Left kidney (tissue), 8 donors: ENCODE measurements around the gene DNAH7. TPM values are rescaled to one million over a fixed set of nuclear protein-coding genes. Genes with fewer than 3 reads are reported as not detected.
"Not testable (repeated sequence)": the region's sequence is repeated elsewhere in the genome, so short reads cannot be mapped to it uniquely, and the experiment has no call there.

Experiments
- DNase-seq: peaks from one replicate; pipeline ENCODE4 v3.0.0-alpha.2; 2013
- long read RNA-seq, 8 donors: transcript quantifications; one replicate each; lab custom pipeline, GENCODE V29; 2026
- polyA plus RNA-seq: library from polyadenylated mRNA; unstranded; fragments of 120-200 nt; gene quantifications from one replicate; pipeline ENCODE4 v1.2.1, GENCODE V29; 2013; ENCODE audit not compliant: insufficient read length

Gene DNAH7
- polyA plus RNA-seq: 8.8 TPM
- long read RNA-seq, donor 1: 0 reads
- long read RNA-seq, donor 2: 0 reads
- long read RNA-seq, donor 3: 0 reads
- long read RNA-seq, donor 4: 0 reads
- long read RNA-seq, donor 5: 0 reads
- long read RNA-seq, donor 6, partial matches to known transcripts: 0 of 1 reads
- long read RNA-seq, donor 6, other reads (novel, unspliced or antisense): 0 of 1 reads
- long read RNA-seq, donor 7, partial matches to known transcripts: 0 of 1 reads
- long read RNA-seq, donor 7, other reads (novel, unspliced or antisense): 0 of 1 reads
- long read RNA-seq, donor 8: 0 reads

DNA sequence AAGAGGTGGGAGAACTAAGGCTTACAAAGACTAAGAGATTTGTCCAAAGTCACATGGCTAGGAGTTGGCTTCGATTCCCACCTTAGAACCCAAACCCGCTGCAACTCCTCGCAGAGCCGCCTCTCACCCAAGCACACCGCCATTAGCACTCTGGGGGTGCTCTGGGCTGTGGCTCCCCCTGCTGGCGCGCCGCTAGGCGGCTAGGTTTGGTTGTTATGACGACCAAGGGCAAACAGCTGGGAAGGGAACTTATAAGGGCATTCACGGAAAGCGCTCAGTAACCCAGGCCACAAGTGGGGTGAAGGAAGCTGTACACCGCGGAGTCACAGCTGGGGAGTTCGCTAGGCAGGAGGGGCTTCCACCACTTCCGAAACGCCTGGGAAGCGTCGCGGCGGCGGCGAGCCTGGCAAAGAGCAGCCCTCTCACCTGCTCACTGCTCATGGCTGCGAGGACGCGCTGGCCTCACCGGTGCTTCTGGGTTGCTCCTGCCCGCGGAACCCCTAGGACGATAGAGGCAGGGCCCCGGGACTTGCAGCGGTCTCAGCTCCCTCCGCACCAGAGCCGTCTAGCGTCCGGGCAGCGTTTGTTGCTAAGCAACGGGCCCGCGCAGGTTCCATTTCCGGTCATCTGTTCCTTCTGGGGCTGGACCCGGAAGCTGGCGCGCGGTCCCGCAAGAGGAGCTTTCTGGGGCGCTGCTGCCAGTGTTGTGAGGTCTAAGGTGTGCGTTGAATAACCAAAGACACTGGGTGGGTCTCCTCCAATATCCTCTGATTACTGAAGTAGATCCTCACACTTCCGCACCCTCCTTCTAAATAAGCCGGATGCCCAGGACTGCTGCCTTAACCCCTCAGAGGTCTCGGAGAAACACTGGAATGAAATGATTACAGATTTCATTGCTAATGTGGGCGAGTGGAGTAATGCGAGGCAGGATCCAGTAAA lies at the start of gene DNAH7:
Gene DNAH7, minus strand, starts transcription at position 567 of the 939 bp plus-strand sequence. Its CDS starts 126 bp downstream, at position 441.
- peak; percentile 87 for DNase-seq

GRCh38 chr2:196117214-196117705 lies 48.6 kb upstream of the DNAH7 start:
- DNase-seq: no peak

DNA sequence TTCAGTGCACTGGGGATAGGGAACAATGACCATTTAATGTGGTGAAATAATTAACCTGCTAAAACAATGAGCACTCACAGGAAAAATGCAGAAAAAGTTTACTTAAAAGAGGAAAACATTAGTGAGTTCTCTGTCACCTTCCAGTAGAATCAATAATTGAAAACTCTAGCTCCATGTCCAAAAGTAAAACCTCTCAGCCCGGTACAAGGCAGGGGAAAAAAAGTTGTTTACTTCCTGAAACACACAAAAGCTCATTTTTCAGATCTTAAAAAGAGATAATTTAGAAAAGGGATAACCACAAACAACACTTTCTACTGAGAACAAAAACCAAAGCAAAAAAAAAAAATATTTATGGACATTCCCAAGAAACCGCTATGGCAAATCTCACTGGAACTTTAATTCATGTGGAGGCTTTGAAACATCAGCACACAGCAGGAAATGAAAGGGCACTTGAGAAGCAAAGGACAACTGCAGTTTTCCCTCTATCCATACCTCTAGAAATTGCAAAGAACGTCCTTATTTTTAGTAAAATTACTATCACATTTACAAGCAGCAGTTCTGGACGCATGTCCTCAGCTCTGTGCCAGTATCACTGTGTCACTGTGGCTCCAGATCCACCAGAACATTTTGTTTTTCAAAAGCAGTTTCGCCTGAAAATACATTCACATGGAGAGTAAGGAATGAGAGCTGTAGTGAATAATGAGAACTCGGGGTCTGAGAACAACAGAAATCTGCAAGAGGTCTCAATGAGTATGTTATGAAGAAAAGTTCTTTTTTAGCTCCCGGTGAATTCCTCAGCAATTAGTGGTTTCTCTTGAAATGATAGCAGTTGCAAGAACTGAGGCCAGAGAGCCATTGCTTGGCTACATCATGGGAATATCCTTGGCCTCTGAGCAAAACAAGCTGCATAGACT lies 44.7 kb upstream of the DNAH7 start:
- DNase-seq: no peak

DNA sequence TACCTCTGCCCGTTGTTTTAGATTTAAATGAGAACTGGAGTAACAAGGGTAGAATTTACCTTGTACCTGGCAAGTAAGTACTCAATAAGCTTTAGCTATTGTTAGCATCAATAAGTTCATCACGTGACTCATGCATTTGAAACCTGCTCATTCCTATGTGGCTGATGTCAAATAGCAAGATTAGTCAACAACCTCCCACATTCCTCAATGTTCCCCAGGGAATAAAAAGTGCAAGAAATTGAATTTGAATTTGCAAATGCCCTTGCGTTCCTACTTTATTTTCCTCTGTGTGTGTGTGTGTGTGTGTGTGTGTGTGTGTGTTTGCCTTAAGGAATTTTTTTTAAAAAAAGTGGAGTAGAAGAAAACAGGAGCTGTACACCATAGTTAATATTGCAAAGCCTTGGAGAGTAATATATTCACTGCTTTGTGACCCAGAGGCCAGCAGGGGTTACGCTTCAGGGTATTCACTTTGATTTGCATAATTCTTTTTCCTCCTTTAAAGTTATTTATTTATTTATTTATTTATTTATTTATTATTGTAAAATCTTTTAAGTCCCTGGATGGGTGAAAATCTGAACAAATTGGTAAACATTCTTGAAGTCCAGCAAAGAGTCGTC lies 43.9 kb upstream of the DNAH7 start:
- DNase-seq: no peak

DNA sequence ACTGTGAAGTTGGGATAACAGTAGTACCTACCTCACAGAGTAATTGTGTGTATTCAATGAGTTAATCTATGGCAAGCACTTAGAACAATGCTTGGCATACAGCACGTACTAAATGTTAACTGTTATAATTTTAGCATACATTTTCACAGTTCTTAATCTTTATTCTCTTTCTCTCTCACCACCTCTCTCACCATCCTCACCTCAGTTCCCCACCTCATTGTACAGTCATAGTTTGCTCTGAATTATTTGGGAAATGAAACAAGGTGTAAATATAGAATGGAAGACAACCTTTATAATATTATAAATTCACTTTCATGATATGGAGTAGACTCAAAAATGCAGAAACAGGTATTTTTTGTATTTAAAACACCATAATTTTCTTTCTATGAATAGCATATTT lies 40.0 kb upstream of the DNAH7 start:
- no peak for DNase-seq

- no peak for DNase-seq
Measured at GRCh38 chr2:196105951-196106350, 37.3 kb upstream of the DNAH7 start.

- DNase-seq: no peak
Measured at GRCh38 chr2:196104066-196104465, 35.4 kb upstream of the DNAH7 start.

DNA sequence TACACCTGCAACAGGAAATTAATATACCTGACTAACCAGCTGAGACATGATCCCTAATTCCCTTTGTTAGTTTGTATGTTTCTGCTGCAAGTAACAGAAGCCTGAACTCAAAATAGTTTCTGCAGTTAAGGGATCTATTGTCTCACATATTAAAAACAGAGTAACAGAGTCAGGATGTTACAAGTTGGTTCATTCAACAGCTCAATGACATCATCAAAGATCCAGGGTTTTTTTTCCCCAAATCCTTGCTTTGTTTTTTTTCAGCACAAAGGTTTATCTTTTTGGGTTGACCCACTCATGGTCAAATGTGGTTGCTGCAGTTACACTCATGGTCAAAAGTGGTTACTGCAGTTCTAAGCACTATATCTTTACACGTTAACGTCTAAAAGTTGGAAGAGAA lies 35.0 kb upstream of the DNAH7 start:
- DNase-seq: no peak

DNA sequence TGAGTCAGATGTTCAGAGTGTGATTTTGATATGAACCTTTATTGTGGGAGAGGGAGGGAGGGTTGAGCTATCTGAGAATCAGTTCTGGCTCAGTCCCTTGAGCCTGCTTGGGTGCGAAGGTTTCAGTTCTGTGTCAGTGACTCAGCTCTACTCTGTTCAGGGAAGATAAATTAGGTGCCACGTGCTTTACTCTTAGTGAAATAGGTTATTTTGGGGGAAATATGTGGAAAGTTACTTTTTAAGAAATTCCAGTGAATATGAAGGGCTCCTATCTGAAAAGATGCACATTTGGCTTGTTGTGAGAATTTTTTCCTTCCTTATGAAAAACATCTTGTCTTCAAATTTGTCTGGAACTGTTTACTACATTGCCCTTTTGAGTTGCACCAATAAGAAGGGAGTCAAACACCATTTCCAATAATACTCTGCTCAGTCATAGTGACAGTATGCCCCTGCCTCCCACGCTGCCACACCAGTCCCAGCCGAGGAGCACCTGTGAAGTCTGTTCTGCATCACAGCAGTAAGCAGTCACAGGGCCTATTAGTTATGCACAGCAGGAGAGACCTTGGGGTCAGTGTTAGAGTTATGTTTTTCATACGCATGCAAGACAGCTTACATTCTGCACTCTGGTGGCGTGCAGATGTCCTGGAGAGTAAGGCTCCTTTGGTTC lies 32.8 kb upstream of the DNAH7 start:
- no peak for DNase-seq

- DNase-seq: no peak
Measured at GRCh38 chr2:196099916-196100315, 31.3 kb upstream of the DNAH7 start.

DNA sequence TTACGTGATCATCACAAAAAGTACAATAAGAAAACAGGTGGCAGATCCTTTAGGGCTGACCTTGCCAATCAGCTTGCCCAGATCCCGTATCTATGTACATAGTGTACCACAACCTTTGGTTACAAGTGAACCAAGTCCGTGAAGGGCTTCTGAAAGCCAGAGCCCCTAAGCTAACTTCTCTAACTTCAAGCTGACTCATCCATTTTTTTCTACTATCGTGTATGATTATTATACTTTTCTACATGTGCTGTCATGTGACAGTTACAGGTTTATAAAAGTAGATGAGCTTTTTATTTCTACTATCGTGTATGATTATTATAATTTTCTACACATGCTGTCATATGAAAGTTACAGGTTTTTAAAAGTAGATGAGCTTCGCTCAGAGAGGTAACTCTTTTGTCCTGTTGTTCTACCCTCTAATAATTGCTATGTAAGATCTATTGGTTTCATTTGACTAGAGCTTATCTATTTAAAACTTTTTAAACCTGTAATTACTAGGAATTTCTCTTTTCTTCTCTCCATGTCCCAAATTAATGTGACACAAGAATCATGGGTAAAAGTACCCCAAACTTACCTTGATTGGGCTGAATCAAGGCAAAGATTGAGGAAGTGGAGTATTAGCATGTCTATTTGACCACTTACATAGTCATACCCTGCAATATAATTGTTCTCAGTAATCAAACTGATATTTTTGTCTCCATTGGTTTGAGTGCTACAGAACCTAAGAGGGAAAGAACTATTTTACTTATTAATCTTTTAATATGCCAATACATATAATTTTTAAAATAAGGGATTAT lies 29.4 kb upstream of the DNAH7 start:
- no peak for DNase-seq

- no peak for DNase-seq
Measured at GRCh38 chr2:196096982-196097745, 28.5 kb upstream of the DNAH7 start.

DNA sequence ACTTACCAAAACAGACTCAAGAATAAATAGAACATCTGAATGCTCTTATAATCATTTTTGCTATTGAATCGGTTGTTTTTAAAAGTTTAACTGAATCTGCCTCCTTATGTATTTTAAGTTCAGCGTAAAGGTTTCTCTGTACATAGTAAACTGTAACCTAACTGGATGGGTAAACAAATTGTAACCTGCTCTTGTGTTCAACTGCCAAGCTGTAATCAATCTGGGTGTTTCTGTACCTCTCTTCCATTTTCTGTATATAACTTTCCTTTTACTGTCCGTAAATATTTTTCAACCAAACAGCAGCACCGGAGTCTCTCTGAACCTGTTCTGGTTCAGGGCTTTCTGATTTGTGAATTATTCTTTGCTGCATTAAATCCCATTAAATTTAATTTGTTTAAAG lies 27.6 kb upstream of the DNAH7 start:
- no peak for DNase-seq

- not testable (repeated sequence) for DNase-seq
Measured at GRCh38 chr2:196089448-196089847, 20.8 kb upstream of the DNAH7 start.

DNA sequence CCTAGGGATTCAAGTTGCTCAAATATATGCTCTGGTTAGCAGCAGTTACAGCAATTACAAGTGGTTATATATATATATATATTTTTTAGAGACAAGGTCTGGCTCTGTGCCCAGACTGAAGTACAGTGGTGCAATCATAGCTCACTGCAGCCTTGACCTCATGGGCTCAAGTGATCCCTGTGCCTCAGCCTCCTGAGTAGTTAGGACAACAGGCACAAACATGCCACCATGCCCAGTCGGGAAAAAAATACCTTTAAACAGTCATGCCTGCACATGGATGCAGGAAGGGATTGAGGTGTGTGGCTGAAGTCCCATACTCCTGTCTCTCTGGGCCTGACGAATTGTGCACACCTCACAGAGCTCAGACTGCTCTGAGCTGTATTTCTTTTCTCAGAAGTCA lies 19.6 kb upstream of the DNAH7 start:
- DNase-seq: no peak

- no peak for DNase-seq
Measured at GRCh38 chr2:196086517-196087368, 18.1 kb upstream of the DNAH7 start.

DNA sequence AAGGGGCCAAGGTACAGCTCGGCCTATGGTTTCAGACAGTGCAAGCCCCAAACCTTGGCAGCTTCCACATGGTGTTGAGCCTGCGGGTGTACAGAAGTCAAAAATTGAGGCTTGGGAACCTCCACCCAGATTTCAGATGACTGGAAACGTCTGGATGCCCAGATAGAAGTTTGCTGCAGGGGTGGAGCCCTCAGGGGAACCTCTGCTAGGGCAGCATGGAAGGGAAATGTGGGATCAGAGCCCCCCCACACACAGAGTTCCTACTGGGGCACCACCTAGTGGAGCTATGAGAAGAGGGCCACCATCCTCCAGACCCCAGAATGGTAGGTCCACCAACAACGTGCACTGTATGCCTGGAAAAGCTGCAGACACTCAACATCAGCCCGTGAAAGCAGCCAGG lies 15.0 kb upstream of the DNAH7 start:
- DNase-seq: no peak

DNA sequence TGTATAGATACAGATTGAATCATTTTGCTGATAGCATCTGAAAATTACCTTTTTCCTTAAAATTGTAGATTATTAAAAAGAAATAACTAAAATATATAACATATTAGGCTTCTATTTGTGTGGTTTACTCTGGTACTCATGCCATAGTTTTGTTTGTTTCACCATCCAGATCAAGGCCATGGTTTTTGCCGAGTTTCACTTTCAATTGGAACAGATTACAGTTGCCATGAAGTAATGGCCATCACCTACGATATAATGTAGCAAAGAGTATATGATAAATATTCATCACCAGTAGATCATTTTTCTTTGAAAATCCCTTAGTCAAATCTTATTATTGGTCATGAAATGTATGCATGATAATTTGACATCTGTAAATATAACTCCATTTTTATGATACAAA lies 11.9 kb upstream of the DNAH7 start:
- no peak for DNase-seq
